Nephron progenitor cell (in vitro differentiated cells): ENCODE measurements around the gene NCOA1.
"Not testable (repeated sequence)": the region's sequence is repeated elsewhere in the genome, so short reads cannot be mapped to it uniquely, and the experiment has no call there.

Experiments used
- DNase-seq: peaks from one replicate; pipeline ENCODE4 v3.0.0; 2021
- H3K27ac Mint-ChIP-seq: 2 replicates; pipeline ENCODE4 v1.8.0; 2021; ENCODE audit warnings: mild to moderate bottlenecking, moderate library complexity, mixed read lengths
- H3K27me3 Mint-ChIP-seq: 2 replicates; pipeline ENCODE4 v1.8.0; 2021; ENCODE audit warnings: mild to moderate bottlenecking, low read depth, mixed read lengths; ENCODE audit not compliant: poor library complexity
- H3K36me3 Mint-ChIP-seq: 2 replicates; pipeline ENCODE4 v1.8.0; 2021; ENCODE audit warnings: low read depth, mixed read lengths
- H3K4me1 Mint-ChIP-seq: 2 replicates; pipeline ENCODE4 v1.8.0; 2021; ENCODE audit warnings: mixed read lengths
- H3K4me3 Mint-ChIP-seq: 2 replicates; pipeline ENCODE4 v1.8.0; 2021; ENCODE audit warnings: mild to moderate bottlenecking, moderate library complexity, mixed read lengths
- H3K9me3 Mint-ChIP-seq: 2 replicates; pipeline ENCODE4 v1.8.0; 2021; ENCODE audit warnings: mild to moderate bottlenecking, moderate library complexity, mixed read lengths
- CTCF ChIP-seq: fragments of 200-600 bp; sonication (generic); IDR thresholded peaks from 2 replicates; pipeline ENCODE4 v1.5.0; 2021; ENCODE audit warnings: antibody characterized with exemption

Gene NCOA1

GRCh38 chr2:24565537-24565936 is 74.5 kb downstream of the NCOA1 start:
- H3K4me3 Mint-ChIP-seq, result no peak overlapping the region
- no peak overlapping the region for H3K27ac Mint-ChIP-seq
- DNase-seq, result no peak
- peaks cover 42% of the 10 kb centered on the region for H3K36me3 Mint-ChIP-seq
- peaks cover 19% of the 10 kb centered on the region for H3K9me3 Mint-ChIP-seq
- no peak for TF ChIP-seq CTCF
- no peaks in the 10 kb centered on the region for H3K4me1 Mint-ChIP-seq
- H3K27me3 Mint-ChIP-seq, result no peaks in the 10 kb centered on the region

- Mint-ChIP-seq H3K36me3 (peaks cover 42% of the 10 kb centered on the region), H3K9me3 (peaks cover 19% of the 10 kb centered on the region), H3K4me1 (no peaks in the 10 kb centered on the region), H3K4me3 (no peak overlapping the region), H3K27ac (no peak overlapping the region), H3K27me3 (no peaks in the 10 kb centered on the region)
- TF ChIP-seq CTCF, result no peak
- no peak for DNase-seq
These were observed 75.2 kb downstream of the NCOA1 start for GRCh38 chr2:24566209-24566608.

- TF ChIP-seq CTCF, result no peak
- Mint-ChIP-seq H3K4me3 (no peak overlapping the region), H3K36me3 (peaks cover 42% of the 10 kb centered on the region), H3K4me1 (no peaks in the 10 kb centered on the region), H3K27ac (no peak overlapping the region), H3K27me3 (no peaks in the 10 kb centered on the region), H3K9me3 (peaks cover 19% of the 10 kb centered on the region)
- DNase-seq, result no peak
These were observed 75.6 kb downstream of the NCOA1 start for GRCh38 chr2:24566630-24567029.

DNA sequence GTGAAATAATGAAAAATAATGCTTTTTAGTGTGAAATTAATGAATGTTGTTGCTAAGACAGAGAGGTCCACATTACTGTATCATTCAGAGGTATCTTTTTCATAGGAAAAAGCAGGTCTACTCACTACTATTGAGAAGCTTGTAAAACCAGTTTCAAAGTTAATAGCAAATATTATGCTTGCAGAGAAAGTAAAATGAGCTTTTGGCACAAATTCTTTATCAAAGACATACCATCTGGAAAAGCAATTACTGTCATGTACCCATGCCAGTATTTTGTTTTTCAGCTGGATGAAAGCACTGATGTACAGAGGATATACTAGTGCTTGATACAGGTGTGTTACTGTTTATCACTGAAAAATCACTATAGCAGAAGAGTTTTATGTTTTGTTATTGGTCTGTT is 77.5 kb downstream of the NCOA1 start:
- Mint-ChIP-seq H3K9me3 (peaks cover 19% of the 10 kb centered on the region), H3K4me1 (no peaks in the 10 kb centered on the region), H3K4me3 (no peak overlapping the region), H3K27me3 (no peaks in the 10 kb centered on the region), H3K36me3 (peaks cover 42% of the 10 kb centered on the region), H3K27ac (no peak overlapping the region)
- no peak for DNase-seq
- no peak for TF ChIP-seq CTCF

DNA sequence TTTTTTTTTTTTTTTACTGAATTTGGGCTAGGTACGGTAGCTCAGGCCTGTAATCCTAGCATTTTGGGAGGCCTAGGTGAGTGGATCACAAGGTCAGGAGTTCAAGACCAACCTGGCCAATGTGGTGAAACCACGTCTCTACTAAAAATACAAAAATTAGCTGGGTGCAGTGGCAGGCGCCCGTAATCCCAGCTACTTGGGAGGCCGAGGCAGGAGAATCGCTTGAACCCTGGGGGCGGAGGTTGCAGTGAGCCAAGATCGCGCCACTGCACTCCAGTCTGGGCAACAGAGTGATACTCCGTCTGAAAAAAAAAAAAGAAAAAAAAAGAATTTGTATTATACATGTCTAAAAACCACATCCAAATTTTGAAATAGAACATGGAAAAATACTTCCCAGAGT is 78.5 kb downstream of the NCOA1 start:
- not testable (repeated sequence) for H3K27ac Mint-ChIP-seq, H3K27me3 Mint-ChIP-seq, H3K4me3 Mint-ChIP-seq, H3K4me1 Mint-ChIP-seq, DNase-seq
- H3K36me3 Mint-ChIP-seq, result peaks cover 36% of the 10 kb centered on the region
- H3K9me3 Mint-ChIP-seq, result peaks cover 19% of the 10 kb centered on the region

GRCh38 chr2:24570225-24570624 is 79.2 kb downstream of the NCOA1 start:
- TF ChIP-seq CTCF, result no peak
- peaks cover 30% of the 10 kb centered on the region for H3K36me3 Mint-ChIP-seq
- no peak overlapping the region for H3K27ac Mint-ChIP-seq
- H3K4me3 Mint-ChIP-seq, result no peak overlapping the region
- no peak for DNase-seq
- H3K4me1 Mint-ChIP-seq, result no peaks in the 10 kb centered on the region
- no peaks in the 10 kb centered on the region for H3K27me3 Mint-ChIP-seq
- peaks cover 15% of the 10 kb centered on the region for H3K9me3 Mint-ChIP-seq
